HG02610 (cell line): ENCODE results near the gene PDE6D.

Experiments used
- ATAC-seq: cut with Tn5 transposase; IDR thresholded peaks from one replicate; pipeline ENCODE4 v1.9.1; 2021; ENCODE audit warnings: mild to moderate bottlenecking, moderate library complexity; ENCODE audit not compliant: unreplicated experiment

The PDE6D gene

DNA sequence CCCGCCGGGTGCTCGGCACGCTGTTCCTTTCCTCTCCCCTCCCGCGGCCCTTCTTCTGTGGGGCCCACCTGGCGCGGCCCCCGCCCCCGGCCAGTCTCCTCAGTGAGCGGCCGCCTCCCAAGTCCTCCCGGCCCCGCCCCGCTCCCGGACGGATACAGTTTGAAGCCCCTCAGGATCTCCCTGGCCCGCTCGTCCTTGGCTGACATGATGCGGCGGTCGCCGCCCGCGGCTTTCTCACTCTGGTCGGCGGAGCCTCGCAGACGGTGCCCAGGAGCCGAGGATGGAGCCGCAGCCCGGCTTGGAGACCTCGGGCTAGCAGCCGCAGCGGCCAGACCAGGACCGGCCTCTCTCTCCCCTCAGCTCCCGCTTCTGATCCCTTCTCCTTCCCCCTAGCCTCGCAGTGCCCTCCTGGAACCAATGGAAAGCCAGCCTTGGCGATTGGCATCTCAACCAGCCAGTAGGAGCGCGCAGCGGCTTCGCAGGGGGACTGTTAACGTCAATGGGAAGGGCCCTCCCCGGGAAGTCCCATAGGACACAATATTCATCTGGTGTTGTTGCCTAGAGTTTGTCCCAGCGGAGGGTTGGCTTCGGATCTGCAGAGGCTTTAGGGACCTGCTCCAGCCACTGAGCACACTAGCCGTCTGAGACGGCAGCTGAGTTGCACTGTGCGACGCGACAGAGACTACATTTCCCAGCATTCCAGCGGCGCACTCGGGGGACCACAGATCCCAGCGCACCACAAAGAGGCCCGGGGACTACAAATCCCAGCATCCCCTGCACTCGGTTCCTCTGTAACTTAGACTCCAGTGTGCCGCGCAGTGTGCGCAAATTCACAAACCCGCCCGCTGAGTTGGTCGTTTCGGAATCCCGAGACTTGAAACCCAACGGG lies at the start of gene PDE6D:
TSS of gene PDE6D (minus strand) at position 374 of the 889 bp plus-strand sequence. CDS start at position 206, 168 bp downstream.
- ATAC-seq, result peak; percentile 88

GRCh38 chr2:231821908-231822307 lies 40.8 kb upstream of the PDE6D start:
- ATAC-seq, result no peak

GRCh38 chr2:231820786-231821303 lies 39.8 kb upstream of the PDE6D start:
- ATAC-seq, result no peak

DNA sequence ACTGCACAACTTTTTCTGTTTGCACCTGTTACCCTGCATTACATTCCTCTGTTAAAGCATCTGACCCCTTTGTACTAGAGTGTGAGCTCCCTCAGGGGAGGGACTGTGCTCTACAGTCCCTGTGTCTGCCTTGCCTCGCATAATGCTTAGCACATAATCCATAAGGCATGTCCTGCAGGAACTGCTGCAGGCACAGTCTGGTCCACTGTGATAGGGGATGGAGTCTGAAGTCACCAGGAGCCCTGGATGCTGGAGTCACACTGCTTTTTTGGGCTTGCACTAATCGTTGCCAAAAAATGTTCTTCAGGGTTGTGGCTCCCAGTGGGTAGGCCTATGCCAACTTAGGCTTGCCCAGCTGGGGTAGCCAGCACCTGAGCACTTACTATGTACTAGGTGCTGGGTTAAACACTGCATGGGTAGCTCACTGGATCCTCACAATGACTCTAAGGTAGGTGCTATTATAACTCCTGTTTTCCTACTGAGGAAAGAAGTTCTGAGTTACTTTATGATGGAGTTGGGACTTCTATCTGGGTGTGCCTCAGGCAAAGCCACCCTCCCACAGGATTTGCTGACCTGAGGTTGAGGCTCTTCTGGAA lies 38.5 kb upstream of the PDE6D start:
- no peak for ATAC-seq

GRCh38 chr2:231816327-231817026 lies 35.4 kb upstream of the PDE6D start:
- no peak for ATAC-seq

DNA sequence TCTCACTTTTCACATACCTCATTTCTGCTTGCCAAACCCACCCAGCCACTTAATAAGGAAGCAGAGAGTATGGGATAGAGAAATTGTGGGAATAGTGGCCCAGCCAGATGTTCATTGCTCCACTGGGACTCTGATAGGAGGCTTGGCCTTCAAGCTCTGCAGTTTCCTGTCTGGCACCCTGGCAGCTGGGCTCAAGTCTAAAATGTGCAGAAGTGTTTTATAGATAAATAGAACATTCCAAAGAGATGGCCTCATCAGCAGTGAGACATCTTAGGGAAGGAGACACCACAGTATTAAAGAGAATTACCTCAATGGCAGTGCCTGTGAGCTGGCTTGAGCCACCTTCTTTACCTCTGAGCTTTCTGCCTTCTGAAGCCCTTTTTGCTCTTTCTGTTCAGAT lies 29.8 kb upstream of the PDE6D start:
- no peak for ATAC-seq

DNA sequence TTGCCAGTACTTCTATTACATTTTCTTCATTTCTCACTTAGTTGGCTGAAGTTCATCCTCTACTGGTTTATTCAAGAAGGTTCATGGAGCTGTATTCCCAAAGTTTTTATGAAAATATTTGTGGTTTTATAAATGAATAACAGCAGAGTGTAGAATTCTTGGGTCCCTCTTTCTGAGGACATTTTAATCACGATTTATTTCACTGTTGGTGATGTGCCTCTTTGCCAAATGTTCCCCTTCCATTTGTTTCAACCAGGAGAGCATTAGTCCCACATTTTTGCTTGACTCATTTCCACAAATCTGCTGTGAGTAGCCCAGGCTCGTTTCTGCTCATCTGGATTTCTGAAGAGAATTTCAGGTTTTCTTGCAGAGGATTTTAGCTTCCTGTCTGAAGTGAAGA lies 25.9 kb upstream of the PDE6D start:
- ATAC-seq, result no peak

DNA sequence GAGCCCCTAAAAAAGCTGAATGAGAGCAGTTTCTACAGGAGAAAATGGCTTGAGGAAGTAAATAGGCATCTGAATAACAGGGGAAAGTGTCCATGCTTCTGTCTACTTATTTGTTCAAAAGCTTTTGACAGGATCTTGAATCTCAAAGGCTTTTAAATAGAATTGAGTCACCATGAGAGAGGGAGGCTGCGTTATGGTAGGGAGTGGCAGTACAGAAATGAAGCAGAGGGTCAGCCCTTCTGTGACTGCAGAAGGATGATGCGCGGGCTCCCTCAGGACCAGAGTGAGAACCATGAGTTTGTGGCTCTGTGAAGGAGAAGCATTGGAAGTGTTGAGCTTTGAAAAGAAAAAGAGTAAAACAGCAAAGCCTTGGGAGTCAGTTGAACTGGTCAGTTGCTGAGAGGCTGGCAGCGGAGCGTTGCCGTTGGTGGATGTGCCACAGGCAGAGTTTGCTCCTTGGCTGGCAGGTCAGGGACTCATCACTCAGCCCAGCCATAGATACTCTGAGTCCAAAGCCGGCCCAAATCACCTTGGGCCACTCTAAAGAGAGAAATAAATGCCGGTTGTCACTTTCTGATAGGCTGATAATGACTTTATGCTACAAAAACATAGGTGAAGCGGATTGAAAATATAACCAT lies 22.5 kb upstream of the PDE6D start:
- no peak for ATAC-seq

- ATAC-seq, result no peak
Measured at GRCh38 chr2:231800493-231801091, 19.5 kb upstream of the PDE6D start.

DNA sequence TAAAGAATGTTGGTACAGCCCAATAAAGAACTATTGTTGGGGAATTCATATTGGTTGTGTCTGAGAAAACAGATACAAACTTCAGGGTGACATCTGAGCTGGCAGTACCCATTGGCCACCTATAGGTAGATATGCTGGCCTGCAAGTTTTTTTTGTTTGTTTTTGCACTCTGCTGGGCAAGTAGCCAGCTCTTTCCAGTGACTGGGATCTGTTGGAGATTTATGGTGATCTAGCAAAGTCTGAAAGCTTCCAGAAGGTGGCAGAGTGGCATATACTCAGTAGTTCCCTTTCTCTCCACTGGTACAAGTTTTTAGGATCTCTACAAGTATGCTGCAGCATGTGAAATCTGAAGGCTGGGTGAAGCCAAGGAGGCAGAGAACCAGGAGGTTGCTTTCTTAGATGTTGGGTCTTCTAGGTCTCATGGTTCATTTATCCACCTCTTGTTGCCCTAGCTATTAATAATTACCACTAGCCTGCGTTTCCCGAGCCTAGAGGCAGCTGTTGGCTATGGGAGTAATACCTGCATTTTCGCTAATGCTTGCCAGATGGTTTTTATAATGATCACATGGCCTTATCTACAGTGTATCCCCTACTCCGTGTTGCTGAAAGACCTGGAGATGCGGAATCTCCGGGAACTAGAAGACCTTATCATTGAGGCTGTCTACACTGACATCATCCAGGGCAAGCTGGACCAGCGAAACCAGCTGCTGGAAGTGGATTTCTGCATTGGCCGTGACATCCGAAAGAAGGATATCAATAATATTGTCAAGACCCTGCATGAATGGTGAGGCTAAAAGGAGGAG lies 14.6 kb upstream of the PDE6D start:
- ATAC-seq, result no peak

- no peak for ATAC-seq
Measured at GRCh38 chr2:231794383-231794782, 13.3 kb upstream of the PDE6D start.

DNA sequence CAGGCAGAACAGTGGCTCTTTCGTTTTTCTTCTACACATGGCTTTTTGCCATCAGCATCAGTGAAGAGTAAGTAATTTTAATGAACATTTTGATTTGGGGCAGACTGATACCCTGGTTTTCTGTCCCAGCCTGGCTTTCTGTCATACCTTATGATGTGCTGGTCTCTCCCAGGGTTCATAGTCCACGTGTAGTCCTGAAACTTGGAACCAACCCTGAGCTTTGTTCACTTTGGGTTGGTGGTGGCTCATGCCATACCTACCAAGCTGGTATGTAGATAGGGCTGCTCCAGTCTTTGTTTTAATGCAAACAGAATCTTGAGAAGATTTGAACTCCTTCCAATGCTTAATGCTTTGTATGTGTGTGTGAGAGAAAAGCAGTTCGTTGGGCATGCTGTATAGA lies 10.0 kb upstream of the PDE6D start:
- no peak for ATAC-seq

DNA sequence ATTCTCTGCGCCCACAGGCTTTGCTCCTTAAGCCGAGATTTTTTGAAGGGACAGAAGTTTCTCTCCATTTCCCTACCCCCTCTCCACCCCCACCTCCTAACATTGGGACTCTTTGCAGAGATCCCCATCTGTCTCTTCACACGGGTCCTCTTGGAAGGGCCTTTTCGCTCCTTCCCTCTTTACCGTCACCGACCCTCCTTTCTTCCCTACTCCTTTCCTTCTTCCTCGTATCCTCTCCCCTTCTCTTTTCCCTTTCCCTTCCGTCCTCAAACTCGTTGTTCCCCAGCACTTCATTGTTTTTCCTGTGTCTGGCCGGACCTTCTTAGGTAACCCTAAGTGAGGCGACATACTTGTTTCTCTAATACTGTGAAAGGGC lies 5.8 kb upstream of the PDE6D start:
- ATAC-seq, result no peak

DNA sequence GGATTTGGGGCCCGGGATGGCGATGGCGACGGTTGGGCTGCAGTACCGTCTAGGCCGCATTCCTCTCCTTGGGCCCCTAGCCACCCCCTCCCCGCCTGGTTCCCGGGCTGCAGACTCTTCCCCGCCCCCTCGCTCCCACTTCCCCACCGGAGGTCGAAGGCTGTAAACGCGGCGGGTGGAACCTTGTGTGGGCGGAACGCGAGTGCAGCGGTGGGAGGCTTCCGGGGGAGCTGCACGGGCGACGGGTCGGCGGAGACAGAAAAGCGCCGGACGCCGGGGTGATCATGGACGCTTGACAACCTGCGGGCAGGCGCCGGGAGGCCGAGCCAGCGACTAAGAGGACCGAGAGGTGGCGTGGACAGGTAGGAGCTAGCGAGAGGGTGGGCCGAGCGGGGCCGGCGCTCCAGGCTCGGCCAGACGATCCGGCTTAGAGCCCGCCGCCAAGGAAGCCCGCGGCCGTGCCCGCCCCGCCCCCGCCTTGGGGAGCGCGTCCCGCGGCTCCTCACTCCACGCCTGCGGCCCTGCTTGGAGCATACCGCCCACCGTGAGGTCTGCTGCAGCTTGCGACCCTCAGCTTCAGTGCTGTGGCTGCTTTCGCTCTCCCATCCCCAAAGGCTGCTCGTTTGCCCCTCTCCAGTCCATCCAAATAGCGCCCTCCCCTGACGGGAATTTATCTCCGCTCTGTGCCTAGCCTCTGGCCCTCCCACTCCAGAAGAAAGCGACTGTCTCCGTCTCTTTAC lies 5.3 kb upstream of the PDE6D start, which contains the start of gene COPS7B:
TSS of gene COPS7B (plus strand) at position 269 of the 740 bp plus-strand sequence. CDS start 2,126 bp downstream, outside the sequence.
- peak; percentile 53 for ATAC-seq

GRCh38 chr2:231785822-231786176 lies 4.7 kb upstream of the PDE6D start:
- ATAC-seq, result no peak

DNA sequence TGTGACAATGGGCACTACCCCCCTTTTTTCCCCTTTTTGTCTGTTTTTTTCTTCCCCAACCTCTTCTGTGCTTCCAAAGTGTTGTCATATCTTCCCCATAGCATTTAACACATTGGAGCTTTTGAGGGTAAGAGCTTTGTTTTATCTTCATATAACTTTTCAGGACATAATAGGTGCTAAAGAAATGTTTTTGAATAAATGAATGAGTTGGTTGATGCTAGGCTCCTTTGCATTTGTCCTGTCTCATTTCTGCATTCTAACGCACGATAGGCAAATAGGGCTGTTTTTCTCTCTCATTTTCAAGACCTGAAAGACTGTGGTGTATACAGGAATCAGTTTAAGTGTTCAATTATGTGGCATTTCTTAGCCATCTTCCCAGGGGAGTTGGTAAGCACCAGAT lies 4.3 kb upstream of the PDE6D start:
- ATAC-seq, result no peak

DNA sequence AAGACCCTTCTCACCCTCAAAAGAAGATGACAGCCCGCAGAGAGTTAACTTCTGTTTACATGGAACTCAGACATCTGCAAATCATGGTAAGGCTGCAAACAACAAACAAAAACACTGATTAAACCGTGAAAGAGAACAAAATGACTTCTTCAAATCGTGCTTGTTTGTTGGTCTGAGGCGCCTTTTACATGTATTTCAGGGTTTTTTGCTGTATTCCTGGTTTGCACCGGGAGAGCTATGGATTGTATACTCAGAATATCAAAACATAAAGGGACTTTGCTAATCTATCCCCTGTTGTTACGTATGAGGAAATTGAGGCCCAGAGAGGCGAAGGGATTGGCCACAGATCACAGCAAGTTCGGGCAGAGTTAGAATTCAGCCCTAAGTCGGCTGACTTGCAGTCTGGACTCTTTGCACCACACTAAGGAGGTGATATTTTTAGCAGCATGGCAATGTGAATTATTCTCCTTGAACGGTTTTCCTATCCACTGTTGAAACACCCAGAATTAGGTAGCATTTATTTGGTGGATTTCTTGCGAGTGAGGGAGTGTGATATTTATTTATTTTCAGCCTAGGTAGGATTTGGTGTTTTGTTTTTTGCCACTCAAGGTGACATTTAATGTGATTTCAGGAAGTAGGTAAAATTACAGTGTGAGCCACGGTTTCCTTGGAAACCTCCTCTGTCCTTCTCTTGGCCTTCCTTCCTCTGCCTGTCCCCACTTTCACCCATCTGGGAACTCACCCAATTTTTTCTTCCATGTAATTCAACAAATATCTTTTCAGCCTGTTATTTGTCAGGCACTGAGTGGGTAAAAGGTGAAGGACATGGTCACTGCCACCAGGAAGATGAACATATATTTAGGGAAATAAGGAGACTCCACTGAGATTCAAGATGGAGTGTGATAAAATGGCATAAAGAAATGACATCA lies 980 bp upstream of the PDE6D start:
- no peak for ATAC-seq
